ENCODE measurements around the gene CFAP65. TPM values are rescaled to one million over a fixed set of nuclear protein-coding genes. Genes with fewer than 3 reads are reported as not detected.

The CFAP65 gene
- total RNA-seq, 2 donors from 2014 or later = not detected

DNA sequence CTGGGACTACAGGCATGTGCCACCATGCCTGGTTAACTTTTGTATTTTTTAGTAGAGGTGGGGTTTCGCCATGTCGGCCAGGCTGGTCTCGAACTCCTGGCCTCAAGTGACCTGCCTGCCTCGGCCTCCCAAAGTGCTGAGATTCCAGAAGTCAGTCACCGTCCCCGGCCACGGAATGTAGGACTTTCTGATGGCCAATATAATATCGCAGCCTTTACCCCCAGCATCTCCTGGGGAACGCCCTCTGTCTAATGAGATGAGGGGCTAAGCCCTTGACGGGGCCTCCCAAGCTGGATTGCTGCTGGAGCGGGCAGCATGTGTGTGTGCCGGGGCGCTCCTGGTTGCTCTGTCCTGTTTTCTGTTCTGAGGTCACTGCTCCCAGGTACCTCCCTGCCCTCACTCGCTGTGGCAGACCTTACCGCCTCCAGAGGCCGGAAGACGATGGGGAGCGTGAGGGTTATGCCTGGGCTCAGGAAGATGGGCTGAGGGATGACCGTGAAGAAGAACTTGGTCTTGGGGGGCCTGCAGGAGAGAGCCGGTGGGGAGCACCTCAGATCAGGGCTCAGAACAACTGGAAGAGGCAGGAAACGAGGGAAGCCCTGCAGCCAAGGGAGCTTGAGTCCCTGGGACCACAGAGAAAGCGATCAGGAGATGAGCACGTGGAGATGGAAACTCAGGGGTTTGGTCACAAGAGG is 9.1 kb downstream of the CFAP65 start:
- DNase-seq (no peak), ATAC-seq (no peak)
- TF ChIP-seq POLR2A (IDR thresholded peaks at IDR 0.05) = no peak
- TF ChIP-seq, protein P1, sequence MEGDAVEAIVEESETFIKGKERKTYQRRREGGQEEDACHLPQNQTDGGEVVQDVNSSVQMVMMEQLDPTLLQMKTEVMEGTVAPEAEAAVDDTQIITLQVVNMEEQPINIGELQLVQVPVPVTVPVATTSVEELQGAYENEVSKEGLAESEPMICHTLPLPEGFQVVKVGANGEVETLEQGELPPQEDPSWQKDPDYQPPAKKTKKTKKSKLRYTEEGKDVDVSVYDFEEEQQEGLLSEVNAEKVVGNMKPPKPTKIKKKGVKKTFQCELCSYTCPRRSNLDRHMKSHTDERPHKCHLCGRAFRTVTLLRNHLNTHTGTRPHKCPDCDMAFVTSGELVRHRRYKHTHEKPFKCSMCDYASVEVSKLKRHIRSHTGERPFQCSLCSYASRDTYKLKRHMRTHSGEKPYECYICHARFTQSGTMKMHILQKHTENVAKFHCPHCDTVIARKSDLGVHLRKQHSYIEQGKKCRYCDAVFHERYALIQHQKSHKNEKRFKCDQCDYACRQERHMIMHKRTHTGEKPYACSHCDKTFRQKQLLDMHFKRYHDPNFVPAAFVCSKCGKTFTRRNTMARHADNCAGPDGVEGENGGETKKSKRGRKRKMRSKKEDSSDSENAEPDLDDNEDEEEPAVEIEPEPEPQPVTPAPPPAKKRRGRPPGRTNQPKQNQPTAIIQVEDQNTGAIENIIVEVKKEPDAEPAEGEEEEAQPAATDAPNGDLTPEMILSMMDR (IDR thresholded peaks at IDR 0.05) = no peak
- WGBS, 2 donors = 69 to 76% methylated on average over 16 to 23 of the region's 23 CpGs
- Histone ChIP-seq H3K9me3 (no peaks in the 10 kb centered on the region), H3K4me3 (no peak overlapping the region), H3K36me3 (replicated peaks in 1 of 2; ENCODE audit: insufficient read depth in 1 of 2, low read depth in 2 of 2) (no peaks in the 10 kb centered on the region), H3K27me3 (no peaks in the 10 kb centered on the region), H3K27ac (no peak overlapping the region), H3K4me1 (no peaks in the 10 kb centered on the region)
- intact Hi-C loops (cut with DNase I) = no loop called here

GRCh38 chr2:219031005-219031738 is 10.1 kb downstream of the CFAP65 start:
- no peaks in the 10 kb centered on the region for H3K9me3 ChIP-seq
- intact Hi-C loops (cut with DNase I) = no loop called here
- no peak overlapping the region for H3K27ac ChIP-seq
- H3K27me3 ChIP-seq = no peaks in the 10 kb centered on the region
- H3K4me3 ChIP-seq = no peak overlapping the region
- WGBS, 2 donors = 55 to 68% methylated on average over 13 to 20 of the region's 21 CpGs
- TF ChIP-seq, protein P1 (IDR thresholded peaks at IDR 0.05) = no peak
- TF ChIP-seq POLR2A (IDR thresholded peaks at IDR 0.05) = no peak
- no peaks in the 10 kb centered on the region for H3K4me1 ChIP-seq
- no peaks in the 10 kb centered on the region for H3K36me3 ChIP-seq (replicated peaks in 1 of 2; ENCODE audit: insufficient read depth in 1 of 2, low read depth in 2 of 2)
- DNase-seq (no peak), ATAC-seq (no peak)

- intact Hi-C loops (cut with DNase I) = no loop called here
- WGBS, 2 donors = 41 to 56% methylated on average over 11 to 16 of the region's 16 CpGs
- Histone ChIP-seq H3K4me3 (no peak overlapping the region), H3K27me3 (no peaks in the 10 kb centered on the region), H3K4me1 (no peaks in the 10 kb centered on the region), H3K27ac (no peak overlapping the region), H3K36me3 (replicated peaks in 1 of 2; ENCODE audit: insufficient read depth in 1 of 2, low read depth in 2 of 2) (no peaks in the 10 kb centered on the region), H3K9me3 (no peaks in the 10 kb centered on the region)
- TF ChIP-seq POLR2A (IDR thresholded peaks at IDR 0.05) = no peak
- TF ChIP-seq, protein P1 (IDR thresholded peaks at IDR 0.05) = no peak
- DNase-seq (no peak), ATAC-seq (no peak)
These were observed 11.0 kb downstream of the CFAP65 start for GRCh38 chr2:219030177-219030940.

GRCh38 chr2:219029829-219030165 is 11.5 kb downstream of the CFAP65 start:
- Histone ChIP-seq H3K4me1 (no peaks in the 10 kb centered on the region), H3K4me3 (no peak overlapping the region), H3K27ac (no peak overlapping the region), H3K27me3 (no peaks in the 10 kb centered on the region), H3K9me3 (no peaks in the 10 kb centered on the region), H3K36me3 (replicated peaks in 1 of 2; ENCODE audit: insufficient read depth in 1 of 2, low read depth in 2 of 2) (no peaks in the 10 kb centered on the region)
- peak; percentile 86 to 89 (median 87) for DNase-seq
- WGBS, 2 donors = 22 to 29% methylated on average over 7 to 9 of the region's 9 CpGs
- intact Hi-C loops (cut with DNase I) = no loop called here
- ATAC-seq = peak; percentile 94
- TF ChIP-seq POLR2A (IDR thresholded peaks at IDR 0.05) = no peak
- TF ChIP-seq, protein P1 (IDR thresholded peaks at IDR 0.05) = peak; percentile 84 to 98 (median 92)
